Nephron (organoid): ENCODE data around the gene CACNA1I.

Source experiments
- H3K27ac Mint-ChIP-seq, 3 experiments: 2 replicates each; pipeline ENCODE4 v1.8.0; 2020; ENCODE audit warnings: mixed read lengths in 3 of 3, mild to moderate bottlenecking in 2 of 3, moderate library complexity in 1 of 3
- H3K27me3 Mint-ChIP-seq: 2 replicates; pipeline ENCODE4 v1.8.0; 2021; ENCODE audit warnings: low read depth, mild to moderate bottlenecking, moderate library complexity, mixed read lengths
- H3K36me3 Mint-ChIP-seq: 2 replicates; pipeline ENCODE4 v1.8.0; 2020; ENCODE audit warnings: low read depth, mixed read lengths
- H3K4me1 Mint-ChIP-seq: 2 replicates; pipeline ENCODE4 v1.8.0; 2020; ENCODE audit warnings: mixed read lengths
- H3K4me3 Mint-ChIP-seq, 3 experiments: 2 replicates each; pipeline ENCODE4 v1.8.0; 2020; ENCODE audit warnings: mild to moderate bottlenecking in 3 of 3, mixed read lengths in 3 of 3, moderate library complexity in 2 of 3
- H3K9me3 Mint-ChIP-seq: 2 replicates; pipeline ENCODE4 v1.8.0; 2020; ENCODE audit warnings: mixed read lengths
- TF ChIP-seq, protein P1 (sequence below), 3 experiments: fragments of 200-600 bp; sonication (generic); IDR thresholded peaks; one replicate each; pipeline ENCODE4 v1.5.0; 2021; ENCODE audit warnings: antibody characterized with exemption in 3 of 3; ENCODE audit not compliant: unreplicated experiment in 3 of 3

Gene CACNA1I

DNA sequence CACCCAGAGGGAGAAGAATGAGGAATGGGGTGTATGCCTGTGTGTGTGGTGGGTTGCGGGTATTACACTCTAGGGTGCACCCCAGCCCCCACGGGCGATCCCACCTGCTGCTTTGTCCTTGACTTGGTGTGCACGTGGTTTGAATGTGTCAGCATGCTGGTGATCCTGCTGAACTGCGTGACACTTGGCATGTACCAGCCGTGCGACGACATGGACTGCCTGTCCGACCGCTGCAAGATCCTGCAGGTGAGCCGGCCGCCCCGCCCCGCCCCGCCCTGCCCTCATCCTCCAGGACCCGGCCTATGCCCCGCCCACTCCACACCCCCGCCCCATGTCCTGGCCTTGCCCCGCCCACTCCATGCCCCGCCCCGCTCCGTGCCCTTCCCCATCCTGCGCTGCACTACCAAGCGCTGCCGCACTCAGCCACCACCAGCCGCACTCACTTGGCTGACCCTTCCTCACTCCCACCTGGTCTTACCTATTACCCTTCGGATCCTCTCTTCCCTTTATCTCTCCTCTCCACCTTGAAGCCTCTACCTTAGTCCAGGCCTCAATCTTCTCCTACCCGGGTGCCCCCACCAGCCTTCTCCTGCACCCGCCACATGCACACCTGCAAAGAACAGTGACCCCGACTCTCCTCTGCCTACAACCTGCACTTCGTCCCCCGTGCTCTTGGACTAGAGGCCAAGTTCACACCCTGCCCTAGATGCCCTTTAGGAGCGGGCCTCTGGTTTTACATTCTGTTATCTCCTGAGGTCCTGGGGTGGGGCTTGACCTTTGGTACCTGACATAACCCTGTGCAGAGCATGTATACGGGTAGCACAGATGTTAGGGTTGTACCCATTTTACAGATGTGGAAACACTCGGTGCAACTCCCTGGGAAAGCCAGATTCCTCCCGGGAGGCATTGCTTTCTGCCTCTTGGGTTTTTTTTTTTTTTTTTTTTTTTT lies 27.7 kb downstream of the CACNA1I start:
- H3K9me3 Mint-ChIP-seq = peaks cover 11% of the 10 kb centered on the region
- no peaks in the 10 kb centered on the region for H3K4me1 Mint-ChIP-seq
- peaks cover 35% of the 10 kb centered on the region for H3K27me3 Mint-ChIP-seq
- peaks cover 3% of the 10 kb centered on the region for H3K36me3 Mint-ChIP-seq
- TF ChIP-seq, protein P1, sequence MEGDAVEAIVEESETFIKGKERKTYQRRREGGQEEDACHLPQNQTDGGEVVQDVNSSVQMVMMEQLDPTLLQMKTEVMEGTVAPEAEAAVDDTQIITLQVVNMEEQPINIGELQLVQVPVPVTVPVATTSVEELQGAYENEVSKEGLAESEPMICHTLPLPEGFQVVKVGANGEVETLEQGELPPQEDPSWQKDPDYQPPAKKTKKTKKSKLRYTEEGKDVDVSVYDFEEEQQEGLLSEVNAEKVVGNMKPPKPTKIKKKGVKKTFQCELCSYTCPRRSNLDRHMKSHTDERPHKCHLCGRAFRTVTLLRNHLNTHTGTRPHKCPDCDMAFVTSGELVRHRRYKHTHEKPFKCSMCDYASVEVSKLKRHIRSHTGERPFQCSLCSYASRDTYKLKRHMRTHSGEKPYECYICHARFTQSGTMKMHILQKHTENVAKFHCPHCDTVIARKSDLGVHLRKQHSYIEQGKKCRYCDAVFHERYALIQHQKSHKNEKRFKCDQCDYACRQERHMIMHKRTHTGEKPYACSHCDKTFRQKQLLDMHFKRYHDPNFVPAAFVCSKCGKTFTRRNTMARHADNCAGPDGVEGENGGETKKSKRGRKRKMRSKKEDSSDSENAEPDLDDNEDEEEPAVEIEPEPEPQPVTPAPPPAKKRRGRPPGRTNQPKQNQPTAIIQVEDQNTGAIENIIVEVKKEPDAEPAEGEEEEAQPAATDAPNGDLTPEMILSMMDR (IDR thresholded peaks at IDR 0.05; ENCODE audit: unreplicated experiment in 3 of 3) = no peak
- no peak overlapping the region for H3K27ac Mint-ChIP-seq
- no peak overlapping the region for H3K4me3 Mint-ChIP-seq

GRCh38 chr22:39600491-39601179 lies 30.1 kb downstream of the CACNA1I start:
- no peaks in the 10 kb centered on the region for H3K4me1 Mint-ChIP-seq
- no peak overlapping the region for H3K4me3 Mint-ChIP-seq
- H3K9me3 Mint-ChIP-seq = peaks cover 19% of the 10 kb centered on the region
- peaks cover 44% of the 10 kb centered on the region for H3K27me3 Mint-ChIP-seq
- TF ChIP-seq, protein P1 (IDR thresholded peaks at IDR 0.05; ENCODE audit: unreplicated experiment in 3 of 3) = no peak
- H3K36me3 Mint-ChIP-seq = peaks cover 4% of the 10 kb centered on the region
- H3K27ac Mint-ChIP-seq = no peak overlapping the region

- peaks cover 19% of the 10 kb centered on the region for H3K9me3 Mint-ChIP-seq
- H3K36me3 Mint-ChIP-seq = peaks cover 4% of the 10 kb centered on the region
- TF ChIP-seq, protein P1 (IDR thresholded peaks at IDR 0.05; ENCODE audit: unreplicated experiment in 3 of 3) = no peak
- no peak overlapping the region for H3K27ac Mint-ChIP-seq
- H3K4me3 Mint-ChIP-seq = no peak overlapping the region
- no peaks in the 10 kb centered on the region for H3K4me1 Mint-ChIP-seq
- H3K27me3 Mint-ChIP-seq = peaks cover 46% of the 10 kb centered on the region
Observed at GRCh38 chr22:39601180-39601535, 30.6 kb downstream of the CACNA1I start.

DNA sequence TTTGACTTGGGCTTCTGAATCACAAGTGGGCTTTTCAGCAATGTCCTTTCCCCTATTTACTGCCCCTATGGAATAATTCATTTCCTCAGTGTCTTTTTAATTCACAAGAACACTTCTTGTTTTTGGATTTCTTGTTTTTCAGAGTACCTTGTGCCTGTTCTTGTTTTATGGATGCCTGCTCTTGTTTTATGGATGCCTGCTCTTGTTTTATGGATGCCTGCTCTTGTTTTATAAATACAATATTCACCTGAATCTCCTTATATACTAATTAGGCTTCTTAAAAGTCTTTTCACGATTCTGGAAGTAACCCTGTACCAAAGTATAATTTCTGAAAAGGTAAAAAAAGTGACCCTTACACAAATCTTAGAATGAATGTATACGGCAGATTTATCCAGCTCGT lies 32.8 kb downstream of the CACNA1I start:
- TF ChIP-seq, protein P1 (IDR thresholded peaks at IDR 0.05; ENCODE audit: unreplicated experiment in 3 of 3) = no peak
- H3K4me3 Mint-ChIP-seq = no peak overlapping the region
- peaks cover 34% of the 10 kb centered on the region for H3K27me3 Mint-ChIP-seq
- H3K36me3 Mint-ChIP-seq = peaks cover 4% of the 10 kb centered on the region
- peaks cover 19% of the 10 kb centered on the region for H3K9me3 Mint-ChIP-seq
- H3K27ac Mint-ChIP-seq = no peak overlapping the region
- H3K4me1 Mint-ChIP-seq = peaks cover 10% of the 10 kb centered on the region

GRCh38 chr22:39610246-39610645 lies 39.7 kb downstream of the CACNA1I start:
- TF ChIP-seq, protein P1 (IDR thresholded peaks at IDR 0.05; ENCODE audit: unreplicated experiment in 3 of 3) = no peak
- Mint-ChIP-seq H3K27ac (no peak overlapping the region), H3K4me3 (no peak overlapping the region), H3K36me3 (no peaks in the 10 kb centered on the region), H3K27me3 (peaks cover 29% of the 10 kb centered on the region), H3K9me3 (peaks cover 5% of the 10 kb centered on the region), H3K4me1 (peaks cover 23% of the 10 kb centered on the region)
